Activated naive CD4-positive, alpha-beta T cell treated with anti-CD3 and anti-CD28 coated beads, Interleukin-2, amount 50 U/mL, for 16 hours (primary cell): ENCODE results near the gene MRPL18.
"Not testable (repeated sequence)": the region's sequence is repeated elsewhere in the genome, so short reads cannot be mapped to it uniquely, and the experiment has no call there.

ENCODE experiments used
- DNase-seq: peaks from one replicate; pipeline ENCODE4 v3.0.0-alpha.2; 2020

Gene MRPL18

GRCh38 chr6:159790149-159790955 is at the start of gene MRPL18:
Gene MRPL18, plus strand, starts transcription at chr6:159790467. Its CDS starts 121 bp downstream, at chr6:159790588.
- peak; percentile 89 for DNase-seq

GRCh38 chr6:159742165-159742564 is 48.1 kb upstream of the MRPL18 start:
- no peak for DNase-seq

- no peak for DNase-seq
Observed at GRCh38 chr6:159745081-159745480, 45.2 kb upstream of the MRPL18 start.

- DNase-seq = no peak
Observed at GRCh38 chr6:159746759-159747158, 43.5 kb upstream of the MRPL18 start.

GRCh38 chr6:159748127-159748526 is 42.1 kb upstream of the MRPL18 start:
- not testable (repeated sequence) for DNase-seq

- DNase-seq = no peak
Observed at GRCh38 chr6:159751448-159751847, 38.8 kb upstream of the MRPL18 start.

- DNase-seq = no peak
Observed at GRCh38 chr6:159753081-159753872, 37.0 kb upstream of the MRPL18 start.

- no peak for DNase-seq
Observed at GRCh38 chr6:159754401-159754800, 35.9 kb upstream of the MRPL18 start.

GRCh38 chr6:159754959-159755914 is 35.0 kb upstream of the MRPL18 start:
- DNase-seq = no peak

- DNase-seq = no peak
Observed at GRCh38 chr6:159756508-159756907, 33.8 kb upstream of the MRPL18 start.

- DNase-seq = no peak
Observed at GRCh38 chr6:159758031-159759001, 32.0 kb upstream of the MRPL18 start.

GRCh38 chr6:159759645-159760044 is 30.6 kb upstream of the MRPL18 start:
- no peak for DNase-seq

- DNase-seq = no peak
Observed at GRCh38 chr6:159760602-159761057, 29.6 kb upstream of the MRPL18 start.

GRCh38 chr6:159761129-159761872 is 29.0 kb upstream of the MRPL18 start:
- peak; percentile 21 for DNase-seq

- DNase-seq = peak; percentile 92
Observed at GRCh38 chr6:159761873-159762680, 28.2 kb upstream of the MRPL18 start, which contains the start of gene ACAT2. Gene ACAT2, plus strand, starts transcription at chr6:159762045. Its CDS starts 43 bp downstream, at chr6:159762088.

- no peak for DNase-seq
Observed at GRCh38 chr6:159762681-159763293, 27.5 kb upstream of the MRPL18 start.

GRCh38 chr6:159766906-159767305 is 23.4 kb upstream of the MRPL18 start:
- DNase-seq = no peak

GRCh38 chr6:159769470-159769869 is 20.8 kb upstream of the MRPL18 start:
- no peak for DNase-seq

- no peak for DNase-seq
Observed at GRCh38 chr6:159772196-159772595, 18.1 kb upstream of the MRPL18 start.
